GM23338 (cell line): ENCODE results near the gene MAP7D3. TPM values are rescaled to one million over a fixed set of nuclear protein-coding genes. Genes with fewer than 3 reads are reported as not detected.

ENCODE experiments used
- ATAC-seq: fragments of 200-7000 bp; cut with Tn5 transposase; 3 replicates; pipeline ENCODE4 v1.9.1; 2020
- DNase-seq: peaks from one replicate; pipeline ENCODE4 v3.0.0-alpha.2; 2015; ENCODE audit warnings: low spot score
- H2AFZ ChIP-seq: fragments of 200-600 bp; sonication (generic); 2 replicates; pipeline ENCODE4 v1.8.0; 2016; ENCODE audit warnings: antibody characterized with exemption, mild to moderate bottlenecking, moderate library complexity
- H3F3A ChIP-seq: fragments of 200-600 bp; sonication (generic); replicated peaks from 2 replicates; pipeline ENCODE4 v1.8.0; 2017; ENCODE audit warnings: antibody characterized with exemption, mixed run types, low read depth
- H3K27ac ChIP-seq: fragments of 200-600 bp; sonication (generic); 2 replicates; pipeline ENCODE4 v1.6.1; 2016; ENCODE audit warnings: low read depth
- H3K27me3 ChIP-seq: fragments of 200-600 bp; sonication (generic); 2 replicates; pipeline ENCODE4 v1.8.0; 2016; ENCODE audit warnings: mild to moderate bottlenecking, mixed run types, moderate library complexity; ENCODE audit not compliant: insufficient read depth
- H3K36me3 ChIP-seq: fragments of 200-600 bp; sonication (generic); 2 replicates; pipeline ENCODE4 v1.8.0; 2016; ENCODE audit warnings: mild to moderate bottlenecking; ENCODE audit not compliant: insufficient read depth
- H3K4me1 ChIP-seq: fragments of 200-600 bp; sonication (generic); 2 replicates; pipeline ENCODE4 v1.8.0; 2016; ENCODE audit warnings: mild to moderate bottlenecking, moderate library complexity; ENCODE audit not compliant: insufficient read depth
- H3K4me2 ChIP-seq: fragments of 200-600 bp; sonication (generic); 2 replicates; pipeline ENCODE4 v1.7.1; 2017; ENCODE audit warnings: mixed run types
- H3K4me3 ChIP-seq: fragments of 200-600 bp; sonication (generic); 2 replicates; pipeline ENCODE4 v1.6.1; 2016; ENCODE audit warnings: mixed run types
- H3K79me2 ChIP-seq: fragments of 200-600 bp; sonication (generic); replicated peaks from 2 replicates; pipeline ENCODE4 v1.8.0; 2017; ENCODE audit warnings: mild to moderate bottlenecking; ENCODE audit not compliant: insufficient read depth
- H3K9me2 ChIP-seq: fragments of 200-600 bp; sonication (generic); 2 replicates; pipeline ENCODE4 v1.8.0; 2017; ENCODE audit not compliant: insufficient read depth
- H4K20me1 ChIP-seq: fragments of 200-600 bp; sonication (generic); replicated peaks from 2 replicates; pipeline ENCODE4 v1.8.0; 2017; ENCODE audit warnings: mild to moderate bottlenecking; ENCODE audit not compliant: insufficient read depth
- H3K27ac Mint-ChIP-seq: 2 replicates; pipeline ENCODE4 v1.8.0; 2020; ENCODE audit warnings: inconsistent platforms, mild to moderate bottlenecking, moderate library complexity, mixed read lengths
- H3K27me3 Mint-ChIP-seq: 3 replicates; pipeline ENCODE4 v1.8.0; 2022; ENCODE audit warnings: low read depth, mild to moderate bottlenecking, moderate library complexity, mixed read lengths, inconsistent platforms; ENCODE audit not compliant: insufficient read depth, poor library complexity
- H3K36me3 Mint-ChIP-seq: 3 replicates; pipeline ENCODE4 v1.8.0; 2021; ENCODE audit warnings: low read depth, mild to moderate bottlenecking, inconsistent platforms, moderate library complexity, mixed read lengths
- H3K4me1 Mint-ChIP-seq: 3 replicates; pipeline ENCODE4 v1.8.0; 2020; ENCODE audit warnings: mild to moderate bottlenecking, inconsistent platforms, mixed read lengths
- H3K4me3 Mint-ChIP-seq: 3 replicates; pipeline ENCODE4 v1.8.0; 2021; ENCODE audit warnings: moderate library complexity, mild to moderate bottlenecking, inconsistent platforms, mixed read lengths
- H3K9me3 Mint-ChIP-seq: 3 replicates; pipeline ENCODE4 v1.8.0; 2020; ENCODE audit warnings: moderate library complexity, mild to moderate bottlenecking, inconsistent platforms, mixed read lengths
- CREB1 ChIP-seq: fragments of 250-450 bp; sonication (Bioruptor Pico); IDR thresholded peaks from 2 replicates; pipeline ENCODE4 v1.5.0; 2020; ENCODE audit warnings: low read depth, mild to moderate bottlenecking, moderate library complexity
- CTCF ChIP-seq, 2 experiments: fragments of 200-600 bp in 1 of 2; sonication (generic) in 1 of 2; conservative IDR thresholded peaks; 2 replicates each; pipeline versions ENCODE4 v1.5.1 to v1.6.1; 2016 to 2017; ENCODE audit warnings: antibody characterized with exemption in 2 of 2, low read depth in 2 of 2, mild to moderate bottlenecking in 2 of 2, moderate library complexity in 1 of 2
- ETS1 ChIP-seq: IDR thresholded peaks from 2 replicates; pipeline ENCODE4 v1.6.1; 2016; ENCODE audit warnings: antibody characterized with exemption
- EZH2 ChIP-seq: fragments of 200-600 bp; sonication (generic); IDR thresholded peaks from one replicate; pipeline ENCODE4 v1.8.0; 2017; ENCODE audit warnings: antibody characterized with exemption, mild to moderate bottlenecking, low read depth; ENCODE audit not compliant: unreplicated experiment
- EZH2phosphoT487 ChIP-seq: fragments of 200-600 bp; sonication (generic); IDR thresholded peaks from one replicate; pipeline ENCODE4 v1.8.1; 2018; ENCODE audit warnings: antibody characterized with exemption; ENCODE audit not compliant: unreplicated experiment
- JUNB ChIP-seq: IDR thresholded peaks from one replicate; pipeline ENCODE4 v1.6.1; 2016; ENCODE audit warnings: antibody characterized with exemption; ENCODE audit not compliant: unreplicated experiment
- NANOG ChIP-seq: IDR thresholded peaks from 2 replicates; pipeline ENCODE4 v1.6.1; 2016; ENCODE audit warnings: antibody characterized with exemption, borderline replicate concordance
- POLR2AphosphoS5 ChIP-seq: IDR thresholded peaks from 2 replicates; pipeline ENCODE4 v1.6.1; 2016; ENCODE audit warnings: antibody characterized with exemption, low read depth
- REST ChIP-seq: IDR thresholded peaks from one replicate; pipeline ENCODE4 v1.6.1; 2018; ENCODE audit warnings: antibody characterized with exemption; ENCODE audit not compliant: unreplicated experiment
- STAT1 ChIP-seq: IDR thresholded peaks from one replicate; pipeline ENCODE4 v1.6.1; 2016; ENCODE audit warnings: antibody characterized with exemption; ENCODE audit not compliant: unreplicated experiment
- ZNF114 ChIP-seq: fragments of 250-450 bp; sonication (Bioruptor Pico); IDR thresholded peaks from 2 replicates; pipeline ENCODE4 v1.5.0; 2020; ENCODE audit warnings: mild to moderate bottlenecking, moderate library complexity
- ZNF331 ChIP-seq: fragments of 250-450 bp; sonication (Bioruptor Pico); IDR thresholded peaks from 2 replicates; pipeline ENCODE4 v1.5.0; 2020; ENCODE audit warnings: low read depth, mild to moderate bottlenecking, moderate library complexity
- polyA plus RNA-seq: library from polyadenylated mRNA; unstranded; fragments of >200 nt; fragmentation: Nextera tagmentation; extraction: Ambion mirVana; gene quantifications from 2 replicates; pipeline ENCODE4 v1.2.1, GENCODE V29; 2016
- total RNA-seq: library from RNA; depleted of rRNA; stranded (reverse); fragments of >200 nt; shearing (Covaris generic); gene quantifications from 2 replicates; pipeline ENCODE4 v1.2.3, GENCODE V29; 2014
- TF ChIP-seq, protein P1 (sequence below): fragments of 250-450 bp; sonication (Bioruptor Pico); IDR thresholded peaks from 2 replicates; pipeline ENCODE4 v1.5.0; 2020; ENCODE audit warnings: mild to moderate bottlenecking, moderate library complexity

The MAP7D3 gene
- total and polyA plus RNA-seq, 2 experiments from 2014 or later: 14.5 to 33.4 TPM

DNA sequence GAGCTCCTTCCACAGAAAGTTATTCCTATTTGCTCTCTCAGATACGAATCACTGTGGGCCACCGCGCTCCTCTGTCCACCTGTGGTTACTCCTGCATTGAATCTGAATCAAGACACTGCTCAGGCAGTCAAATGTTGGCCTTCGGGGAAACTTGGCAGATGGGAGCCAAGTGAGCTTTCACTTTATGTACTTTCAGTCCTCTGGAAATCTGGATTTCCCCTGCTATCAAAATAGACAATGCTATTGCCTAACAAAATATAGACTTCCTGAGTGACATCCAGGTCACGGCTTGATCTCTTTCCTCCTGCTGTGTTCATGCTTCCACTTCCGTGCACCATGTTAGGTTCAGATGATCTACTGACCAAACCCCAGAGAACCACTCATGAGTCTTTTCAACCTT, 60.0 kb downstream of the MAP7D3 start:
- Histone ChIP-seq H3K4me3 (no peak overlapping the region), H2AFZ (no peak overlapping the region), H3K36me3 (no peaks in the 10 kb centered on the region), H3K79me2 (no peaks in the 10 kb centered on the region), H3K9me2 (no peaks in the 10 kb centered on the region), H3K4me2 (no peak overlapping the region), H3K27me3 (no peaks in the 10 kb centered on the region), H3K4me1 (no peaks in the 10 kb centered on the region), H3F3A (no peaks in the 10 kb centered on the region), H4K20me1 (no peaks in the 10 kb centered on the region), H3K27ac (no peak overlapping the region)
- TF ChIP-seq POLR2AphosphoS5: no peak
- TF ChIP-seq NANOG: no peak
- TF ChIP-seq CTCF (conservative IDR thresholded peaks at IDR 0.05; ENCODE audit: low read depth in 2 of 2): no peak
- TF ChIP-seq ZNF114: no peak
- no peak for TF ChIP-seq EZH2phosphoT487
- no peak for TF ChIP-seq ETS1
- no peak for TF ChIP-seq CREB1 (CRISPR knock-in tag)
- TF ChIP-seq JUNB: no peak
- TF ChIP-seq REST: no peak
- TF ChIP-seq EZH2: no peak
- no peak for TF ChIP-seq ZNF331 (CRISPR knock-in tag)
- no peak for TF ChIP-seq STAT1
- TF ChIP-seq, protein P1, sequence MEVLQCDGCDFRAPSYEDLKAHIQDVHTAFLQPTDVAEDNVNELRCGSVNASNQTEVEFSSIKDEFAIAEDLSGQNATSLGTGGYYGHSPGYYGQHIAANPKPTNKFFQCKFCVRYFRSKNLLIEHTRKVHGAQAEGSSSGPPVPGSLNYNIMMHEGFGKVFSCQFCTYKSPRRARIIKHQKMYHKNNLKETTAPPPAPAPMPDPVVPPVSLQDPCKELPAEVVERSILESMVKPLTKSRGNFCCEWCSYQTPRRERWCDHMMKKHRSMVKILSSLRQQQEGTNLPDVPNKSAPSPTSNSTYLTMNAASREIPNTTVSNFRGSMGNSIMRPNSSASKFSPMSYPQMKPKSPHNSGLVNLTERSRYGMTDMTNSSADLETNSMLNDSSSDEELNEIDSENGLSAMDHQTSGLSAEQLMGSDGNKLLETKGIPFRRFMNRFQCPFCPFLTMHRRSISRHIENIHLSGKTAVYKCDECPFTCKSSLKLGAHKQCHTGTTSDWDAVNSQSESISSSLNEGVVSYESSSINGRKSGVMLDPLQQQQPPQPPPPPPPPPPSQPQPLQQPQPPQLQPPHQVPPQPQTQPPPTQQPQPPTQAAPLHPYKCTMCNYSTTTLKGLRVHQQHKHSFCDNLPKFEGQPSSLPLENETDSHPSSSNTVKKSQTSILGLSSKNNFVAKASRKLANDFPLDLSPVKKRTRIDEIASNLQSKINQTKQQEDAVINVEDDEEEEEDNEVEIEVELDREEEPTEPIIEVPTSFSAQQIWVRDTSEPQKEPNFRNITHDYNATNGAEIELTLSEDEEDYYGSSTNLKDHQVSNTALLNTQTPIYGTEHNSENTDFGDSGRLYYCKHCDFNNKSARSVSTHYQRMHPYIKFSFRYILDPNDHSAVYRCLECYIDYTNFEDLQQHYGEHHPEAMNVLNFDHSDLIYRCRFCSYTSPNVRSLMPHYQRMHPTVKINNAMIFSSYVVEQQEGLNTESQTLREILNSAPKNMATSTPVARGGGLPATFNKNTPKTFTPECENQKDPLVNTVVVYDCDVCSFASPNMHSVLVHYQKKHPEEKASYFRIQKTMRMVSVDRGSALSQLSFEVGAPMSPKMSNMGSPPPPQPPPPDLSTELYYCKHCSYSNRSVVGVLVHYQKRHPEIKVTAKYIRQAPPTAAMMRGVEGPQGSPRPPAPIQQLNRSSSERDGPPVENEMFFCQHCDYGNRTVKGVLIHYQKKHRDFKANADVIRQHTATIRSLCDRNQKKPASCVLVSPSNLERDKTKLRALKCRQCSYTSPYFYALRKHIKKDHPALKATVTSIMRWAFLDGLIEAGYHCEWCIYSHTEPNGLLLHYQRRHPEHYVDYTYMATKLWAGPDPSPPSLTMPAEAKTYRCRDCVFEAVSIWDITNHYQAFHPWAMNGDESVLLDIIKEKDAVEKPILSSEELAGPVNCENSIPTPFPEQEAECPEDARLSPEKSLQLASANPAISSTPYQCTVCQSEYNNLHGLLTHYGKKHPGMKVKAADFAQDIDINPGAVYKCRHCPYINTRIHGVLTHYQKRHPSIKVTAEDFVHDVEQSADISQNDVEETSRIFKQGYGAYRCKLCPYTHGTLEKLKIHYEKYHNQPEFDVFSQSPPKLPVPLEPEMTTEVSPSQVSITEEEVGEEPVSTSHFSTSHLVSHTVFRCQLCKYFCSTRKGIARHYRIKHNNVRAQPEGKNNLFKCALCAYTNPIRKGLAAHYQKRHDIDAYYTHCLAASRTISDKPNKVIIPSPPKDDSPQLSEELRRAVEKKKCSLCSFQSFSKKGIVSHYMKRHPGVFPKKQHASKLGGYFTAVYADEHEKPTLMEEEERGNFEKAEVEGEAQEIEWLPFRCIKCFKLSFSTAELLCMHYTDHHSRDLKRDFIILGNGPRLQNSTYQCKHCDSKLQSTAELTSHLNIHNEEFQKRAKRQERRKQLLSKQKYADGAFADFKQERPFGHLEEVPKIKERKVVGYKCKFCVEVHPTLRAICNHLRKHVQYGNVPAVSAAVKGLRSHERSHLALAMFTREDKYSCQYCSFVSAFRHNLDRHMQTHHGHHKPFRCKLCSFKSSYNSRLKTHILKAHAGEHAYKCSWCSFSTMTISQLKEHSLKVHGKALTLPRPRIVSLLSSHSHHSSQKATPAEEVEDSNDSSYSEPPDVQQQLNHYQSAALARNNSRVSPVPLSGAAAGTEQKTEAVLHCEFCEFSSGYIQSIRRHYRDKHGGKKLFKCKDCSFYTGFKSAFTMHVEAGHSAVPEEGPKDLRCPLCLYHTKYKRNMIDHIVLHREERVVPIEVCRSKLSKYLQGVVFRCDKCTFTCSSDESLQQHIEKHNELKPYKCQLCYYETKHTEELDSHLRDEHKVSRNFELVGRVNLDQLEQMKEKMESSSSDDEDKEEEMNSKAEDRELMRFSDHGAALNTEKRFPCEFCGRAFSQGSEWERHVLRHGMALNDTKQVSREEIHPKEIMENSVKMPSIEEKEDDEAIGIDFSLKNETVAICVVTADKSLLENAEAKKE (CRISPR knock-in tag): no peak
- Mint-ChIP-seq H3K4me3 (no peak overlapping the region), H3K9me3 (no peaks in the 10 kb centered on the region), H3K4me1 (no peaks in the 10 kb centered on the region), H3K27ac (no peak overlapping the region), H3K36me3 (no peaks in the 10 kb centered on the region), H3K27me3 (peaks cover 2% of the 10 kb centered on the region)
- ATAC-seq (no peak), DNase-seq (no peak)
